ENCODE measurements around the gene LAMA3.

- TF ChIP-seq CTCF (IDR thresholded peaks at IDR 0.05) (no peak), POLR2A (IDR thresholded peaks at IDR 0.05) (no peak)
These were observed 1.3 kb downstream of the LAMA3 start for GRCh38 chr18:23690505-23691068.
